Pons (tissue), 1 donor: ENCODE results near the gene AANAT.
A peak's percentile ranks its signal among the peaks of the same experiment; 100 is the strongest.

Experiments used
- DNase-seq: peaks from one replicate; pipeline ENCODE4 v3.0.0-alpha.2; 2016; ENCODE audit warnings: low spot score

The AANAT gene

DNA sequence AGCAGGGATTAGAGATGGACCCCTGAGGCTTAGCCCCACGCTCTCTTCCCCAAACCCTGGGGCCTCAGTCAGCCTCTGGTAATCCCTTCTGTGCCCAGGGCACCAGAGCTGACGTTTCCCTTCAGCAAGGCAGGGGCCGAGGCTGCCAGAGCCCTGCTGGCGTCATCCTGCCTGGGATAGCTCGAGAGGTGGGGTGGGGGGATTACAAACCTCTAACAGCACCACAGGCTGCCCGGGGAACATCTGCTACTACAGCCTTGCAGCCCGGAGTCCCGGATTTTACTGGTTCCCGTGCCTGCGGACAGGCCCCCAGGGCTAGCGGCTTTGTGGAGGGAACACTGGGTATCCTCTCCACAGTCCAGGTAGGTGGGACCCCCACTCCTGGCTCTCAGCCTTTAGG, at the start of gene AANAT:
Gene AANAT (plus strand): TSS at position 238 of the 400 bp plus-strand sequence. CDS start 1,144 bp downstream, outside the sequence.
- no peak for DNase-seq

DNA sequence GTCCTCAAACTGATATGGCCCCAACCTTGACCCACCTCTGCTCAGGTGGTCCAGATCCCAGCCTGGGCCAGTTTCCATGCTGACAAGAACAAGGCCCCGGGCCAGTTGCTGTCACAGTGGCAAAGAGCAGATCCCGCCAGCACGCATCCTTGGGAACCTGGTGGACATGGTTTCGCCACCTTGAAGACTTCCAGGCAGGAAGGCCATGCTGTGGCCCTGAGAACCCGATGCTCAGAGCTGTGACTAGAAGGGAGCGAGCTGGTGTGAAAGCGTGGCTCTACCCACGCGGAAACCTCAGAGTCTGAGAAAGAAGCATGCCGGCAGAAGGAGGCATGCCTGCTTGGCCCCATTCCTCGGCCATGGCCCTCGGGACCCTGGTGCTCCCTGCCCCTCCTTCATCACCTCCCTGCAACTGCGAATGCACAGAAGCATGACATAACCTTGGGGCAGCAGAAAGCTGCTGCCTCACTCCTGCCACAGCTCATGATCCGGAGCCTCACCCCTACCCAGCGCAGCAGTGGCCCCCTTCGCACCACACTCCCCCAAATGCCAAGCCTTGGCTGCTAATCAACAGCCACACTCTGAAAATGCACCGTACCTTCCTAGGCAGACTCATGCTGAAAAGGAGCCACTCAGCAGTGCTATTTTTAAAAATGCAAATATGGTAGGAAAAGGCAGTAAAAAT, 47.7 kb upstream of the AANAT start:
- no peak for DNase-seq

DNA sequence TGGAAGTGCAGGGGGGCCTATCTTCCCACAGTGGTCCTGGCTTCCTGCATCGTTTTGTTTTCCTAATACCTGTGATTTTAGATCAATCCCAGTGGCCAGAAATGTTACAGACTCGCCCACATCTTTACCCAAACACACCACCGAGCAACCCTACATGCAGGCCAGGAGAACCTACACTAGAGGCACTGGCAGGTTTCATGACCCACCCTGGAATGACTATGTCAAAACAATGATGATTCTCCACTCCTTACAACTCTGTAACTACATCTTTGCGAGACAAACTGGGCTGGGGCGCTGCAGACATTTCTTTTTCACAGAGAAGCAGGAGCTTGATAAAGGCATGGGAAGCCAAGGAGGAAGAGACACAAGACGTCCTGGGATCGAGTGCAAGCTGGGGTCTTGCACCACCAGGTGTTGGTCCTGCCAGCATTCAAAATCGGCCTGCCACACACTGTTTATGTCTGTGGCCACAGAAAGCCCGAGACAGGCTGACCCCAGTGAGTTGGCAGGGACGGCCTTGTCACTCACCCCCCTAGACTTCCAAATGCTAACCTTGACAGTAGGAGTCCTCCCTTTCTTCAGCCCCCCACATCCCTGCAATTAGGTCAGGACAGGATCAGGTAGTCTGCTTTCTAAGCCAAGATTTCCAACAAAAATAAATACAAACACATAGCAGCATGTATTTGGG, 46.9 kb upstream of the AANAT start:
- no peak for DNase-seq

DNA sequence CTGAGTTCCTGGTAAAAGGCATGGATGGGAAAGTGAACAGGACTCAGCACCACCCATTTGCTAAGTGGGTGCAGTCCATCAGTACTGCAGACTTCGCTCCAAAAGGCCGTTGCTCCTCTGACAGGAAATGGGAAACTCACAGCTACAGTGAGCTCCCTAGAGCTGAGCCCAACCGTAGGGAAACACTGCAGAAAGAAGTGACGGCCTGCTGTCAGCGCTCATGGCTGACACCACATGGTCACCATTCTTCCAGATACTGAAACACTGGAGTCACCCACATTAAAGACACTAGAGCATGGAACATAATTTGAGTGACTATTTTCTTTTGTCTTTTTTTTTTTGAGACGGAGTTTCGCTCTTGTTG, 46.4 kb upstream of the AANAT start:
- peak; percentile 49 for DNase-seq

DNA sequence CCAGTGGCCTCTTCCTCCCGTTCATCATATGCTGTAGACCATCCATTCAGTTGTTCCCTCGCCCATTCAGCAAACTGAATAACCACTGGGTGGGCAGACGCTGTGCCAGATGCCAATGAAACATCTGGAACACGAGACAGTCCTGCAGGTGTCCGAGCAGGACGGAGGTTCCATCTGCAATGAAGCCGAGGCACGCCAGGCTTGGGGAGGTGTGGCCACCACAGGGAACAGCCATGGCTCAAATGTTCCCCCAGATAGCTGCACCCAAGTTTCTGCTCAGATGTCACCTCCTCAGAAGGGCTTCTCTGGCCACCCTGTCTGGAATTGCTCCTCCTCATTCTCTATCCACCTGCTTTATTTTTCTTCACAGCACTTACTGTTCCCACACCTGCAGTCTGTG, 45.0 kb upstream of the AANAT start:
- no peak for DNase-seq

DNA sequence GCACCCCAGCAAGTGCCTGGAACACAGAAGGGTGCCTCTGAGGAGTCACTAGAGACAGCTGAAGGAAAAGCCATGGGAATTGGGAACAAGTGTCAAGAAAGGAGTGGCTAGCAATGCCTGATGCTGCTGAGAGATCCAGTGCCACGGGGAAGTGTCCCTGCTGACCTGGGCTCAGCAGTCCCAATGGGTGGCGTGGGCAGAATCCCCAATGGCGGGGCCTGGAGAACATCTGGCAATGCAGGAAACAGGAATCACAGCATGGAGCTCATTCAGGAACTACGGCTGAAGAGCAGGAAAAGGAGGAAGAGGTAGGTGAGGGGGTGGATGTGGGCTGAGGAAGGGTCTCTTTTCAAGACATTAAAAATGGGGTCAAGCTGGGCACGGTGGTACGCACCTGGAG, 44.5 kb upstream of the AANAT start:
- DNase-seq, result no peak

DNA sequence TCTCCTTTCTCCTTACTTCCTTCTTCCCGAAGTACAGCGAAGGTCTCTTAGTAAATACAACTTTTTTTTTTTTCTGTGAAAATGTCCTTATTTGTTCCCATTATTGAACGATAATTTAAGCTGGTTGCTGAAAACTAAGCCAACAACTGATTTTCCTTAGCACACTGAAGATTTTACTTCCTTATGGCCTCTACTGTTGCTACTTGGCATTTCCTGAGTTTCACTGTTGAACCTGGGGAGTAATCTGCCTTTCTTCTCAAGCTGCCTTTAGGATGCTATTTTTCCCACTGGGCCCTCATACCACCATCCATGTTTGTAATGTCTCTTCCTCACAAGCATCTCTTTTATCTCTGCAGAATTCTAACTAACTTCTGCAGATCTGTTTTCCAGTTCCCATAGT, 40.5 kb upstream of the AANAT start:
- DNase-seq, result no peak

DNA sequence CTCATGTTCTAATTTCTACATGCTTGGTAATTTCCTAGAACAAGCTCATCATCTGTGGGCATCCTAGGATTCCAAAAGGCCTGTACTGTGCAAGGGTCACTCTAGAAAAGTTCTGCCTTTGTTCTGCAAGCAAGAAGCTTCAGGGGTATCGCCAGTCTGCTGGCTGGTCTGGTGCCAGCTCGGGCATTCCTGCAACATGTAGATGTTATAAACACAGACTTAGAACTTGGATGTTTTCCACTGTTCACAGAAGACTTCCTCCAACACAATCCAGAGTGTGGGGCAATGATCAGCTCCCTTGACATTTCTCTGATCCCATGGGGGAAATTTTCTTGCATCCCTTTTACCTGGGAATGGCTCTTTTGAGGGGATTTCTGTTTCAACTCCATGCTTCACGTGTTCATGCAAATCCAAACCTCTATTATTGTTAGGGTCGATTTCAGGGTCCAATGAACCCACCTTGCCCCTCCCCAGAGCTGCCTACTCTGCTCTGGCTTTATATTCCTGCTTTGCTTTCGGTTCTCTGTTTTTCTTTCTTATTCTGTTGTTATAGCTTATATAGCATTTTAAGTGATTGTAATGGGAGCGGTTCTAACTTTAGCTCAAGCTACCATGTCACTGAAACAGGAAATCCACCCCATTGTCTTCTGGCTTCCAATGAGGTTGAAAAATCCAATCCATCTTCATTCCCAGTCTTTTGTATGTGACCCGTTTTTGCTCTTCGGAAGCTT, 39.7 kb upstream of the AANAT start:
- DNase-seq, result no peak

DNA sequence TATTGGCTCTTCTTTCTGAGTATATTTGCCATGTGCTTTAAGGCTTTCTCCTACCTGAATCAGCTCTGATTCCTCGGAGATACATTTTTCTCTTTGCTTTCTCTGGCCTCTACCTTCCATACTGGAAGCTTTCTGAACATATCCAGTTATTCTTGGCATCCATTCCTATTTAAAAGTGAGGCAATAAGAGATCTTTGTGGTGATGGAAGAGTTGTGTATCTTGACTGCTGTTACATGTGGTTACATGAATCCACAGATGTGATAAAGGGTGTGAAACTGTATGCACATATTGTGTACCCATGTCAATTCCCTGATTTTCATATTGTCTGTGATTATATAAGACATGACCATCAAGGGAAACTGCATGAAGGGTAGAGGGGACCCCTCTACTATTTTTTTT, 38.9 kb upstream of the AANAT start:
- DNase-seq, result no peak

DNA sequence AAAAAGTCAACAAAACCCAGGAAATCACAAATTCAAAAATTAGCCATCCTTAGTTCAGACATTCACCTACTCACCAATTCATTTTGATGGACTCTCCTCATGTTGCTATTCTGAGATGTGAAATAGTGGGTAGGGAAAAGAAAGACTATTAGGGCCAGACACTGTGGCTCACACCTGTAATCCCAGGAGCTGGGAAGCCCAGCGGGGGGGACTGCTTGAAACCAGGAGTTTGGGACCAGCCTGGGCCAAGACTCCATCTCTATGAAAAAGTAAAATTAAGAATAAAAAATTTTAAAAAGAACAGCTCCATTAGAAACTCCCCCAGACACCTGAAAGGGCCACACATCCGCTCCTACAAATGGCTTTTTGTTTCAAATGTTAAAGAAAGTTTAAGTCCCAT, 35.9 kb upstream of the AANAT start:
- no peak for DNase-seq

DNA sequence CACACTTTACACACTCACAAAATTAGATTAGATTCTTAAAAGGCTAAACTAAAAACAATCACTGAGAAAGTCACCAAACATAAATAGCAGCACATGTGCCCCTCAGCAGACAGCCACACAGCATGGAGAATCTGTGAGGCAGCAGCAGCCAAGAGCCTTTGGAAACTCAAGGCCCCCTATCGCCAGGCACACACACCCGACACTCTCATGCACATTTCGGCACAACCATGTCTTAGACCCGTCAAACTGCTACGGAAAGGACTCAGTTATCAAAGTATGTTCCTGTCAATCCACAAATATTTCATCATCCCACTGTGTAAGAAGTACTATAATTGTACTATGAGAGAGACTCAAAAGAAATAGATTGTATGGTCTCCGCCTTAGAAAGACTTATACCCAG, 35.4 kb upstream of the AANAT start:
- DNase-seq, result no peak

DNA sequence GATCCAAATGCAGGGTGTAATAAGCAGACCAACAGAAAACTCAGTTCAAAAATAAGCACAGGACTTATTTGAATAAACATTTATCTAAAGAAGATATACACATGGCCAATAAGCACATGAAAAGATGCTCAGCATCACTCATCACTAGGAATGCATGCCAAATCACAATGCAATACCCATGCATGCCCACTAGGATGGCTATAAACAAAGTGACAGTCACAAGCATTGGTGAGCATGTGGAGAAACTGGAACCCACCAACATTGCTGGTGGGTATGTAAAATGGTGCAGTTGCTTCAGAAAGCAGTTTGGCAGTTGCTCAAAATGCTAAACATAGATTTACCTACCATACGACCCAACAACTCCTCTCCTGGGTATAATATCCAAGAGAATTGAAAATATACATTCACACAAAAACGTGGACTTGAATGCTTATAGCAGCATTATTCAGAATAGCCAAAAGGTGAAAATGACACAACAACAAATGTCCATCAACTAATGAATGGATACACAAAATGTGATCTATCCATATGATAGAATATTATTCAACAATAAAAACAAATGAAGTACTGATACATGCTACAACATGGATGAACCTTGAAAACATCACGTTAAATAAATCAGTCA, 34.6 kb upstream of the AANAT start:
- DNase-seq, result no peak

DNA sequence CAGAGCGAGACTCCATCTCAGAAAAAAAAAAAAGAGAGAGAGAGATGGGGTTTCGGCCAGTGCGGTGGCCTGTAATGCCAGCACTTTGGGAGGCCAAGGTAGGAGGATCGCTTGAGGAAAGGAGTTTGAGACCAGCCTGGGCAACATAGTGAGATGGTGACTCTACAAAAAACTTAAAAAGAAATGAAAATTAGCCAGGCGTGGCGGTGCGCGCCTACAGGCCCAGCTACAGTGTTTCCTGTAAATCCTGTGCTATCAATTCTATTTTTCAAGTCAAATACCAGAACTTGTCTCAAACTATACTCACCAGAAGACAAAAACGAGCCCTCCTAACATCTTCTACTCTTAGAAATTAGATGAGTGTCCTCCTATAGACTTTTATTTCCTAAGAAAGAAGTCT, 33.7 kb upstream of the AANAT start:
- DNase-seq, result no peak

DNA sequence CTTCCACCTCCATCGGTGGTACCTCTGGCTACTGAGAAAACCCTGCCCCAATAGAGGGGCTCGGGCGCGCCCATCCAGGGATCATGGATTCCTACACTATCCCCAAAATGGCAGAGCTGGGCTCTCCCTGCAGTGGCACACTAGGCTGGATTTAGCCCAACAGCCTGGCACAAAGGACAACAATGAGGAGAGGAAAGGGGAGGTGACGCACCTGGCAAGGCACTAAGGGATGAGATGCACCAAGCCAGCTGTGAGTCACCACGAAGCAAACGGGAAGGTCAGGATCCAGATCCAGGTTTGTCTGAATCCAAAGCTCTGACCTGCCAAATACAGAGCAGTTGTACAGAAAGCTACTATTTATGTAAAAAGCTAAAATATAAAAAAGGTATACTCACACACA, 32.5 kb upstream of the AANAT start:
- no peak for DNase-seq

DNA sequence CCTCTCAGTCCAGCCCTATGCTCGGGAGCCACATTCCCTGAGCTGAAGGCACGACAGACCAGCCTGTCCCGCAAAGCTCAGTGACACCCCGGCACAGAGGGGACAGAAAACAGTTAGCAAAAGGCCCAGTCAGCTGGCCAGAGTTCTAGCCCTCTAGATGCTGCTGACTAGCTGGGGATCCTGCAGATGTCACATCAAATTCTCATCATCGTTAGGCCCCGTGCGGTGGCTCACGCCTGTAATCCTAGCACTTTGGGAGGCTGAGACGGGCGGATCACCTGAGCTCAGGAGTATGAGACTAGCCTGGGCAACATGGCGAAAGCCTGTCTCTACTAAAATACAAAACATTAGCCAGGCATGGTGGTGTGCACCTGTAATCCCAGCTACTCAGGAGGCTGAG, 31.7 kb upstream of the AANAT start:
- no peak for DNase-seq

DNA sequence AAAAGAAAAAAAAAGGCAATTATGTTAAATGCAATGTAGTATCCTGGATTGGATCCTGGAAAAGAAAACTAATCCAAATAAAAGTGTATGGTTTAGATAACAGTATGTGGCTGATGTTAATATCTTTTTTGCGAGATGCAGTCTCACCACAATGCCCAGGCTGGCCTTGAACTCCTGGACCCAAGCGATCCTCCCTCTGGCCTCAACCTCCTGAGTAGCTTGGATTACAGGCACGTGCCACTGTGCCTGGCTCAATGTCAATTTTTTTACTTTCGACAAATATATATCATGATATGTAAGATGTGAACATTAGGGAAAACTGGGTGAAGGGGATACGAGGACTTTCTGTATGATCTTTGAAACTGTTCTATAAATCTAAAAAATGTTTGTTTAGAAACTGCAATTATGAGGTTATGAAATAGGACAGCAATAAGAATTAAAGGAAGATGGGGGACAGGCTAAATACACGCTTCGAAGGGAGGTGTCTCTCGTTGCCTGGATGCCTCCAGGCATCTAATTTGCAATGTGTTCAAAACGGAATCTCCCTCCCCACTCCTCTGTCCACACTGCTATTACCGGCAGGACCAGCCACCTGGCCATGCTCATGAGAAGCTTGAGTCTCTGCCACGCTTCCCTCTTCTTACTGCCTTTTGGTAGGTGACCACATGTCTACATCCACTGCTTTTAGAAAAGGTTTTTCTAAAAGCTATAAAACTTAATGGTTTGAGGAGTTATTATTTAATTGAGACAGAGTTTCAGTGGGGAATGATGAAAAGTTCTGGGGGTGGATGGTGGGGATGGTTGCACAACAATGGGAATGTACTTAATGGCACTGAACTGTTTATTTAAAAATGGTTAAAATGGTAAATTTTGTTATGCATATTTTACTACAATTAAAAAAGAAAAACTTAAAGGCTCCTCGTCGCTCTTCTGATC, 29.7 kb upstream of the AANAT start:
- DNase-seq, result no peak

DNA sequence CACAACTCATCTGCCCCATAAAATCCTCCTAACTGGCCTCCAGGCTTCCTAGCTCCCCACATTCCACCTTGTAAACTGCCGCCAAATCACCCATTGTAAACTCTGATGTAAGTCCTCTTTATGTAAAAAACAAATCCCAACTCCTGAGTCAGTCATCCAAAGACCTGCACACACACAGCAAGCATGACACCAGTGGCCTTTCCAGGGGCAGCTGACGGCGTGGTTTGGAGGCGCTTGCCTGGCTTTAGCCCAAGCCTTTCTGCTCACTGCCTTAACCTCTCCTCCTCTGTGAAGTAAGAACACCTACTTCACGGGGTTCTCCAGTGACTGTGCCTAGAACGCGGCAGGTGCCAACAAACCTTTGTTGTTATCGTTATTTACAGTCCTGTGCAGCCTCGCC, 28.5 kb upstream of the AANAT start:
- DNase-seq, result no peak

DNA sequence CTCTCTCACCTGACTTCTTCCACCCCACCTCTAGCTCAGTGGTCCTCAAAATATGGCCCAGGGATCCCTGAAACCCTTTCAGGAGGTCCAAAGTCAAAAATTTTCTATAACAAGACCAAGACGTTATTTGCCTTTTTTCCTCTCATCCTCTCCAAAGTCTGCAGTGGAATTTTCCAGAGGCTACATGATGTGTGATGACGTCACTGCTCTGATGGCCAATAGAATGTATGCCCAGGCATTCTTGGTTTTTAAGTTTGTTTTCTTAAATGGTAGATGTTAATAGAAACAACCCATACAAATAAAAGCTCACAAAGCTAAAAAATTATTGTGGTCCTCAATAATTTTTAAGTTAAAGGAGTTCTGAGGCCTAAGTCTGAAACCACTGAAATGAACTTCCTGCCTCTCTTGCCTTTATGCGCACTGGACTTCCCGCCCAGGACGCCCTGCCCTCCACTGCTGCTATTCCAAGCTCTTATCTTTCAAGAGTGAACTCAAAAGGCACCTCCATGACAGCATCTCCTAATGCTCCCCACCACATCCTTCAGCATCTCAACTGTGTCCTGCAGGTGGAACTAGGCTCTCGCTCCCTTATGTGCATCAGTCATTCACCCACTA, 28.0 kb upstream of the AANAT start:
- no peak for DNase-seq

DNA sequence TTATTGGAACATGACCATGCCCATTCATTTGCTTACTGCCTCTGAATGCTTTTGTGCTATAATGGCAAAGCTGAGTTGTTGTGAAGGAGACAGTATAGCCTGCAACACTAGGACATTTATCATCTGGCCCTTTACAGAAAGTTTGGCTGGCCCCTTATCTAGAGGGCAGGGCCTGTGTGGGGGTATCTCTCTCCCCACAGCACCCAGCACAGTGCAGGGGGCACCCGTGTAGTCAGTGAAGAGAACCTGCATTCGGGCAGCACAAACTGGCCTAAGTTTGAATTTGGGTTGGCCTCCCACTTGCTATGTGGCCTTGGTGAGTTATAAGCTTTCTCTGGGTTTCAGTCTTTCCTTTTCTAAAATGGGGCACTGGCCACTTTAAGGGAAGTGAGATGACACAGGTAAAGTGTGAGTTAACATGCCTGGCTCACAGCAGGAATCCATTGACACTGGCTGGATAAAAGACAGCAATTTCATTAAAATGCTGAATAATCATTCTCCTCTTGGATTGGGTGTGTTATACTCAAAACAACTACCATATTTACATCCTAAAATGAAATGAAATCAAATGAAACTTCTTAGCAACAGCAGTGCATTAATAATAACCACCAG, 26.5 kb upstream of the AANAT start:
- no peak for DNase-seq

DNA sequence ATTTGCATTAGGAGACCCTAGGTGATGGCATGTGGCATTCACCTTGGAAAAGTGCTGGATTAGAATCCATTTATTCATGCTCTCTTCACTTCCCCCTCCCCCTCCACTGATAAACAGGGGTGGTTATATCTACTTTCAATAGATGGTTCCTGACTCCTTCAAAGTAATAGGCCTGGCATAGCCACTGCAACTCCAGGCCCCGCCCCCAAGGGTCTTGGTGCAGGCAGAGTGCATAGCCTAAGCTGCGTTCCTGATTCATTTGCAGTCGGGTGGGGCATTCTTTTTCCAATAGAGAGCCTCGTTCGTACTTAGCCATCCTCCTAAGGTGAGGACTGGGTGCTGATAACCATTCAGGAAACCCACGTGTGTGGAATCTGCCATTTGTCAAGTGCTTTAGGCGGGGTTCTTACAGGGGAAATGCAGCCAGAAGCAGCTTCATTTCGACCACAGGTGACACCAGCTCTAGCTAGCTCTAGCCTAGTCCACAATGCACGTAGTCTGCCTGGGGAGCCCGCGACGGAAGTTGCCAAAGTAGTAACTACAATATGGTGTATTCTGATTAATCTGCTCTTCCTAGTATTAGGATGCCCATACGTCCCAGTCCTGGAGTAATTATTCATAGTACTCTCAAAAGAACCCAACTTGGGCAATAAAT, 25.6 kb upstream of the AANAT start:
- no peak for DNase-seq
